Calu3 (cell line): ENCODE data around the gene IGF1R. TPM values are rescaled to one million over a fixed set of nuclear protein-coding genes. Genes with fewer than 3 reads are reported as not detected.

Experiments used
- BruUV-seq: library from RNA; stranded (reverse); fragments of 400-500 nt; replicated peaks from 2 replicates; lab custom pipeline; 2021; lab: Mats Ljungman, UMichigan
- CTCF ChIA-PET: fragments of 300-600 bp; sonication (Branson Sonifier 250); formaldehyde crosslinking; loops from one replicate; lab custom pipeline; 2022; ENCODE audit warnings: antibody characterized with exemption; lab: Charles Lee
- DNase-seq: peaks from one replicate; pipeline ENCODE4 v3.0.0; 2022
- H3K27ac Mint-ChIP-seq: one replicate; pipeline ENCODE4 v1.8.0; 2022; ENCODE audit warnings: mixed read lengths; ENCODE audit not compliant: unreplicated experiment
- H3K27me3 Mint-ChIP-seq: one replicate; pipeline ENCODE4 v1.8.0; 2022; ENCODE audit warnings: mixed read lengths; ENCODE audit not compliant: unreplicated experiment
- H3K36me3 Mint-ChIP-seq: one replicate; pipeline ENCODE4 v1.8.0; 2022; ENCODE audit warnings: mild to moderate bottlenecking, moderate library complexity, mixed read lengths; ENCODE audit not compliant: insufficient read depth, unreplicated experiment
- H3K4me1 Mint-ChIP-seq: one replicate; pipeline ENCODE4 v1.8.0; 2022; ENCODE audit warnings: mild to moderate bottlenecking, low read depth, mixed read lengths; ENCODE audit not compliant: unreplicated experiment
- H3K4me3 Mint-ChIP-seq: one replicate; pipeline ENCODE4 v1.8.0; 2022; ENCODE audit warnings: mild to moderate bottlenecking, low read depth, moderate library complexity, mixed read lengths; ENCODE audit not compliant: unreplicated experiment
- H3K9me3 Mint-ChIP-seq: one replicate; pipeline ENCODE4 v1.8.0; 2022; ENCODE audit warnings: low read depth, mixed read lengths; ENCODE audit not compliant: unreplicated experiment
- CTCF ChIP-seq: fragments of 200-600 bp; IDR thresholded peaks from one replicate; pipeline ENCODE4 v1.8.0; 2022; ENCODE audit warnings: antibody characterized with exemption; ENCODE audit not compliant: unreplicated experiment
- intact Hi-C: fragments of 100-400 bp; cut with micrococcal nuclease; formaldehyde crosslinking; loops from one replicate; pipeline ENCODE4 v1.10.0; 2022; ENCODE audit not compliant: unreplicated experiment
- total RNA-seq: library from RNA; stranded (reverse); gene quantifications from 2 replicates; pipeline ENCODE4 v1.2.3, GENCODE V29; 2022

The IGF1R gene
- total RNA-seq, 1 experiment from 2014 or later: 73.9 TPM

- no peak overlapping the region for H3K4me3 Mint-ChIP-seq
- H3K4me1 Mint-ChIP-seq: peaks cover 25% of the 10 kb centered on the region
- BruUV-seq: no TSS peak
- TF ChIP-seq CTCF: no peak
- no peak overlapping the region for H3K27ac Mint-ChIP-seq
- H3K27me3 Mint-ChIP-seq: no peaks in the 10 kb centered on the region
- no peaks in the 10 kb centered on the region for H3K9me3 Mint-ChIP-seq
- CTCF ChIA-PET: interaction anchor here (0.6 kb wide), 1 partner anchor 87 kb away, joined by 3 read pairs; no protein-coding TSS in a partner anchor
- intact Hi-C loops: no loop called here
- H3K36me3 Mint-ChIP-seq: peaks cover 5% of the 10 kb centered on the region
- no peak for DNase-seq
Observed at GRCh38 chr15:98735304-98735703, 87.0 kb downstream of the IGF1R start.

- no peaks in the 10 kb centered on the region for H3K9me3 Mint-ChIP-seq
- H3K36me3 Mint-ChIP-seq: peaks cover 5% of the 10 kb centered on the region
- H3K4me1 Mint-ChIP-seq: peaks cover 26% of the 10 kb centered on the region
- no peak overlapping the region for H3K4me3 Mint-ChIP-seq
- H3K27me3 Mint-ChIP-seq: no peaks in the 10 kb centered on the region
- no peak for DNase-seq
- no peak overlapping the region for H3K27ac Mint-ChIP-seq
- no peak for TF ChIP-seq CTCF
- CTCF ChIA-PET: no interaction called here
- BruUV-seq: no TSS peak
- intact Hi-C loops: no loop called here
Observed at GRCh38 chr15:98735895-98736617, 87.7 kb downstream of the IGF1R start.

- DNase-seq: no peak
- no peak overlapping the region for H3K27ac Mint-ChIP-seq
- no peak for TF ChIP-seq CTCF
- H3K4me3 Mint-ChIP-seq: no peak overlapping the region
- no peaks in the 10 kb centered on the region for H3K9me3 Mint-ChIP-seq
- no peaks in the 10 kb centered on the region for H3K27me3 Mint-ChIP-seq
- intact Hi-C loops: no loop called here
- BruUV-seq: no TSS peak
- peaks cover 36% of the 10 kb centered on the region for H3K4me1 Mint-ChIP-seq
- peaks cover 8% of the 10 kb centered on the region for H3K36me3 Mint-ChIP-seq
- CTCF ChIA-PET: no interaction called here
Observed at GRCh38 chr15:98737159-98737558, 88.8 kb downstream of the IGF1R start.

GRCh38 chr15:98737721-98738120 lies 89.4 kb downstream of the IGF1R start:
- Mint-ChIP-seq H3K27me3 (no peaks in the 10 kb centered on the region), H3K27ac (no peak overlapping the region), H3K4me3 (no peak overlapping the region), H3K4me1 (peaks cover 38% of the 10 kb centered on the region), H3K36me3 (peaks cover 10% of the 10 kb centered on the region), H3K9me3 (no peaks in the 10 kb centered on the region)
- DNase-seq: no peak
- CTCF ChIA-PET: interaction anchor here (0.6 to 2.7 kb wide), 3 partner anchors 10 to 73 kb away, joined by 3 to 10 read pairs (median 5); no protein-coding TSS in a partner anchor
- no TSS peak for BruUV-seq
- intact Hi-C loops: no loop called here
- no peak for TF ChIP-seq CTCF
